Subcutaneous abdominal adipose tissue (tissue), 5 donors: ENCODE measurements around the gene COG4.
"Not testable (repeated sequence)": the region's sequence is repeated elsewhere in the genome, so short reads cannot be mapped to it uniquely, and the experiment has no call there.

Source experiments
- H3K27ac ChIP-seq: one replicate; pipeline ENCODE4 v1.7.0; 2013; ENCODE audit warnings: low read depth, mild to moderate bottlenecking, inconsistent platforms, low read length, moderate library complexity
- H3K27me3 ChIP-seq, 5 donors: one replicate each; pipeline ENCODE4 v1.7.0; 2013; ENCODE audit warnings: low read length in 5 of 5, inconsistent platforms in 1 of 5; ENCODE audit not compliant: control insufficient read depth in 5 of 5, insufficient read depth in 4 of 5
- H3K36me3 ChIP-seq, 5 donors: one replicate each; pipeline ENCODE4 v1.7.0; 2013; ENCODE audit warnings: low read length in 5 of 5; ENCODE audit not compliant: control insufficient read depth in 5 of 5, insufficient read depth in 5 of 5
- H3K4me1 ChIP-seq, 5 donors: one replicate each; pipeline ENCODE4 v1.7.0; 2013; ENCODE audit warnings: low read length in 5 of 5, mild to moderate bottlenecking in 3 of 5, moderate library complexity in 1 of 5; ENCODE audit not compliant: control insufficient read depth in 5 of 5, insufficient read depth in 5 of 5
- H3K4me3 ChIP-seq, 5 donors: one replicate each; pipeline ENCODE4 v1.7.0; 2013; ENCODE audit warnings: low read length in 5 of 5, low read depth in 1 of 5
- H3K9ac ChIP-seq, 5 donors: one replicate each; pipeline ENCODE4 v1.7.0; 2013; ENCODE audit warnings: low read length in 5 of 5, mild to moderate bottlenecking in 4 of 5, moderate library complexity in 3 of 5
- H3K9me3 ChIP-seq, 5 donors: one replicate each; pipeline ENCODE4 v1.7.0; 2013; ENCODE audit warnings: low read length in 5 of 5; ENCODE audit not compliant: control insufficient read depth in 5 of 5
- donor health status: healthy.
- donor health status: healthy.
- donor health status: healthy.
- donor health status: healthy.
- donor health status: healthy.

Gene COG4

DNA sequence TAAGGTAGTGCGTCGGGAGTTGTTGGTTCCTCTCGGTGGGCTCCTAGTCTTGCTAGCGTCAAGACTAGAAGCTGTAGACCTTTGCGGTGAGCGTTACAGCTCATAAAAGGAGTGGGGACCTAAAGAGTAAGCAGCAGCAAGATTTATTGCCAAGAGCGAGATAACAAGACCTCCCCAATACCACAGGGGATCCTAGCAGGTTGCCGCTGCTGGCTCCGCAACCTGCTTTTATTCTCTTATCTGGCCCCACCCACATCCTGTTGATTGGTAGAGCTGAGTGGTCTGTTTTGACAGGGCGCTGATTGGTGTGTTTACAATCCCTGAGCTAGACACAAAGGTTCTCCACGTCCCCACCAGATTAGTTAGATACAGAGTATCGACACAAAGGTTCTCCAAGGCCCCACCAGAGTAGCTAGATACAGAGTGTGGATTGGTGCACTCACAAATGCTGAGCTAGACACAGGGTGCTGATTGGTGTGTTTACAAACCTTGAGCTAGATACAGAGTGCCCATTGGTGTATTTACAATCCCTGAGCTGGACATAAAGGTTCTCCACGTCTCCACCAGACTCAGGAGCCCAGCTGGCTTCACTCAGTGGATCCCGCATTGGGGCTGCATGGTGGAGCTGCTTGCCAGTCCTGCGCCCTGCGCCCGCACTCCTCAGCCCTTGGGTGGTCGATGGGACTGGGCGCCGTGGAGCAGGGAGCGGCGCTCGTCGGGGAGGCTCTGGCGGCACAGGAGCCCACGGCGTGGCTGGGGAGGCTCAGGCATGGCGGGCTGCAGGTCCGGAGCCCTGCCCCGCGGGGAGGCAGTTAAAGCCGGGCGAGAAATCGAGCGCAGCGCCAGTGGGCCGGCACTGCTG, 73.0 kb downstream of the COG4 start:
- Histone ChIP-seq H3K4me1 (peaks cover 0 to 14% (median 14%) of the 10 kb centered on the region in 5 donors), H3K4me3 (peak overlapping the region in 1 of 5 donors; percentile 2)
- H3K27me3 ChIP-seq, H3K9ac ChIP-seq, H3K36me3 ChIP-seq, H3K9me3 ChIP-seq, H3K27ac ChIP-seq: not testable (repeated sequence)

DNA sequence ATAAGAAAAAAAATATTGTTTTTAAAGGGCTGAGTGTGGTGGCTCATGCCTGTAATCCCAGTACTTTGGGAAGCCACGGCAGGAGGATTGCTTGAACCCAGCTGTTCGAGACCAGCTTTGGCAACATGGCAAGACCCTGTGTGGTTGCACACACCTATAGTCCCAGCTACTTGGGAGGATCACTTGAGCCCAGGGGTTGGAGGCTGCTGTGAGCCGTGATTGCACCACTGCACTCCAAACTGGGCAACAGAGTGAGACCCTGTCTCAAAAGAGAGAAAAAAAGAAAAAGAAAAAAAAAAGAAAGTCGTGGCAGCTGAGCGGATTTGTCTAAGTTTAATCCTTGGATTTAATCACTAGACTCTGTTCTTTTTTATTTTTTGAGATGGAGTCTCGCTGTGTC, 75.3 kb downstream of the COG4 start:
- Histone ChIP-seq H3K27ac (no peak overlapping the region), H3K36me3 (no peaks in the 10 kb centered on the region), H3K9me3 (no peaks in the 10 kb centered on the region), H3K4me3 (no peak overlapping the region), H3K9ac (no peak overlapping the region), H3K4me1 (no peaks in the 10 kb centered on the region), H3K27me3 (no peaks in the 10 kb centered on the region)

DNA sequence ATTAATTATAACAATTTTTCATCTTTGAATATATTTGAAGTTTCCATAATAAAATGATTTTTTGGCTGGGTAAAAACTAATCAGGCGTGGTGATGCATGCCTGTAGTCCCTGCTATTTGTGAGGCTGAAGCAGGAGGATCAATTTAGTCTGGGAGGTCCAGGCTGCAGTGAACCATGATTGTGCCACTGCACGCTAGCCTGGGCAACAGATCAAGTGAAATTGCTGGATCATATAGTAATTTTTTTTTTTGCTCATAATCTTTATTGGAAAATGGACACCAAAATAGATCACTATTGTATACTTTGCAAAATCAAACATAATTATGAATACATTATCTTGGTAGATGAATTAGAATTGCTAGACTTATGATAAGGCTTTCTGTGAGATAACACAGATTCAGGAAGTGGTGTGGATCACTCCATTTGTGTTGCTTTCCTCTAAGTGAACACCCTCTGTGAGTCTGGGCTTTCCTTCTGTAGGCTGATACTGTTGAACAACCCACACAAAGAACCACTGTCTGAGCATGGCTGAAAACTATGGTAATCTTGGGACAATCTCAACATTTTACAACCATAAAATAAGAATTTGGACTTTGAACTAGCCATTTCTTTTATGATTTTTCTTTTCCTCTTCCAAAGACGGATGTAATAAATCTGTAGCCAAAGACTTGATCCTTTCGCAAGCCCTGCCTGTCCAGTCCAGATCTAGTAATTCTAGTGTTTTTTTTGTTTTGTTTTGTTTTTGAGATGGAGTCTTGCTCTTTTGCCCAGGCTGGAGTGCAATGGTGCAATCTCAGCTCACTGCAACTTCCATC, 78.9 kb downstream of the COG4 start:
- Histone ChIP-seq H3K27me3 (no peaks in the 10 kb centered on the region), H3K9ac (no peak overlapping the region), H3K9me3 (no peaks in the 10 kb centered on the region), H3K4me3 (no peak overlapping the region), H3K36me3 (no peaks in the 10 kb centered on the region), H3K4me1 (peaks cover 0 to 4% (median 3%) of the 10 kb centered on the region in 5 donors), H3K27ac (no peak overlapping the region)

GRCh38 chr16:70442344-70442743, 81.0 kb downstream of the COG4 start:
- Histone ChIP-seq H3K9me3 (no peaks in the 10 kb centered on the region), H3K27ac (no peak overlapping the region), H3K4me3 (no peak overlapping the region), H3K4me1 (peaks cover 5 to 18% (median 16%) of the 10 kb centered on the region in 5 donors), H3K36me3 (no peaks in the 10 kb centered on the region), H3K9ac (no peak overlapping the region), H3K27me3 (no peaks in the 10 kb centered on the region)

DNA sequence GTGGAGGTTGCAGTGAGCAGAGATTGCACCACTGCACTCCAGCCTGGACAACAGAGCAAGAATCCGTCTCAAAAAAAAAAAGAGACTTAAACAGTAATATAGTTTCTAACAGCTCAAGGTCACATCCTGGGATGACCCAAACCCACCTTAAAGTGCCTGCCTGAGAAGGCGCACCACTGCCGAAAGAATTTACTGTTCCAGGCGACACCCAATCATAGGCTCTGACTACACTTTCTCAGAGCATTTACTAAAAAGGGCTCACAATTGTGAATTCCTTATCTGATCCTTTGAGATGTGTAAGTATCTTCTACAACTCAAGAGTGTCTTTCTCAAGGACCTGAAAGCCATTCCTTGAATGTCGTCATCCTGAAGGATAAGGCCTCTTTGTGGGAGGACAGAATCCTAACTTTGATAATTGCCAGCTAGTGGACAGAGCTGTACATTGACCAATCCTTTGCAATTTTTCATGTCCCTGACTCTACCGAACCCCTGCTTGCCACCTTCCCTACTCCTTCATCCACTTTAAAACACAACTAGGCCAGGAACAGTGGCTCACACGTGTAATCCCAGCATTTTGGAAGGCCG, 81.9 kb downstream of the COG4 start:
- Histone ChIP-seq H3K9ac (no peak overlapping the region), H3K4me3 (no peak overlapping the region), H3K27ac (no peak overlapping the region), H3K27me3 (no peaks in the 10 kb centered on the region), H3K36me3 (no peaks in the 10 kb centered on the region), H3K9me3 (no peaks in the 10 kb centered on the region), H3K4me1 (peaks cover 7 to 26% (median 25%) of the 10 kb centered on the region in 5 donors)

GRCh38 chr16:70440009-70440692, 83.2 kb downstream of the COG4 start:
- Histone ChIP-seq H3K36me3 (no peaks in the 10 kb centered on the region), H3K9ac (no peak overlapping the region), H3K9me3 (no peaks in the 10 kb centered on the region), H3K4me3 (no peak overlapping the region), H3K4me1 (peaks cover 7 to 27% (median 26%) of the 10 kb centered on the region in 5 donors), H3K27ac (no peak overlapping the region), H3K27me3 (no peaks in the 10 kb centered on the region)

DNA sequence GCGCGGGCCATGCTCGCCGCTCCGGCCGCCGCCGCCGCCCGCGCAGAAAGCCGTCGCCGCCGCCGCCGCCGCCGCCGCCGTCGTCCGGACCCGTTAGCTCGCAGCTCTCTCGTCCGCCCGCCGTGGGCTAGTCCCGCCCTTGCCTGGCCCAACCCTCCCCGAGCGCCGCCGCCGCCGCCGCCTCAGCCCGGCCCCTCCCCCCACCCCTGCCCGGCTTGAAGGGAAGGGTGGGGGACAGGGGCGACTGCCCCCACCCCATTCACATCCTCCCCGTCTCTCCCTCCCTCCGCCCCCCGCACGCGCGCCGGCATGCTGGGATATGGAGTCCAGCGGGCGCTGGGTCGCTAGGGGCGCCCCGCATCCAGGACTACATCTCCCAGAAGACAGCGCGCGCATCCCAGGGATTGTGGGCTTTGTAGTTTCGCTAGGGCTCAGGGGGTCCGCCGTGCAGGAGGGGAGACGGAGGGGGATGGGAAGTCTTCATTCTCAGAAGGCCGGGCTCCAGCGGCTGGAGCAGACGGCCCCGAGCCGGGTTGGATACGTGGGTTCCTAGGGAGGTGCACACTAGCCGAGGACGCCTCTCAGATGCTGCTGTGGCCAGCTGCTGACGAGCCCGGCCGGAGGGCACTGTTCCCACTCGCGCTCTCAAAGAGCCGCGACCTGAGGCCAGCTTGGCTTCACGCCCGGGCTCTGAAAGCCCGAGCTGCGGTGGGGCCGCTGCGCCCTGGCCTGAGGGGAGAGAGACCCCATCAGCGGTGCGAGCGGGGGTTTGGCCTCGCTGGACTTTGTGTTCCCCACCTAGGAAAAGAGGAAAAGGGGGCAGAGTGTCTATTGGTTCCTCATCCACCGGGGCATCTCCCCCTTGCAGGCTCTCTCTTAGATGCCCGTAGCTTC, 84.1 kb downstream of the COG4 start, which contains the start of gene ST3GAL2:
Gene ST3GAL2 (minus strand): TSS at position 132 of the 894 bp plus-strand sequence. CDS start 40,570 bp downstream, outside the sequence.
- Histone ChIP-seq H3K4me3 (peak within 1 kb of the TSS; percentile 82 to 94 (median 88)), H3K27me3 (no peaks in the 10 kb centered on the region), H3K27ac (peak within 1 kb of the TSS; percentile 50), H3K9me3 (no peaks in the 10 kb centered on the region), H3K9ac (peak within 1 kb of the TSS; percentile 42 to 86 (median 75)), H3K36me3 (peaks cover 0 to 5% (median 0%) of the 10 kb centered on the region in 5 donors), H3K4me1 (peaks cover 7 to 35% (median 33%) of the 10 kb centered on the region in 5 donors)

DNA sequence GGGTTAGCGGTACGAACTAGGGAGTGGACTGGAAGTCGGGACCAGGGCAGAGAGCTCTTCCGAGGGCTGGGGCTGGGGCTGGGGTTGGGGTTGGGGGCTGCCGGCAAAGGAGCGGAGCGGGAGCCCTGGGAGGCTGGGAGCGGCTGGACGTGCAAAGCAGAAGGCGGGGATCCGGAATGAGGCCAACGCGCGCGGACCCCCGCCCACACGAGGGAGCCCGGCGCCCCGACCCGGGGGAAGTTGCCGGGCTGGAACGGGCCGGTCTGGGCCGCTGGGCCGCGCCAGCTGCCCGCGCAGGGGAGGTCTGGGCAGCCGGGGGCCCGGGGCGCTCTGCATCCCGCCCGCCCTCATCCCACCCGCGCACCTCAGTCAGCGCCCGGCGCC, 84.8 kb downstream of the COG4 start:
- H3K9me3 ChIP-seq = no peaks in the 10 kb centered on the region
- H3K27ac ChIP-seq = peak overlapping the region; percentile 42
- peak overlapping the region in 3 of 5 donors; percentile 65 to 86 (median 75) for H3K9ac ChIP-seq
- peaks cover 0 to 5% (median 0%) of the 10 kb centered on the region in 5 donors for H3K36me3 ChIP-seq
- peaks cover 11 to 41% (median 39%) of the 10 kb centered on the region in 5 donors for H3K4me1 ChIP-seq
- no peaks in the 10 kb centered on the region for H3K27me3 ChIP-seq
- H3K4me3 ChIP-seq = peak overlapping the region; percentile 73 to 94 (median 77)
